SK-N-SH (cell line): ENCODE data around the gene EIF4E. TPM values are rescaled to one million over a fixed set of nuclear protein-coding genes. Genes with fewer than 3 reads are reported as not detected.
"Not testable (repeated sequence)": the region's sequence is repeated elsewhere in the genome, so short reads cannot be mapped to it uniquely, and the experiment has no call there.

Experiments used
- CTCF ChIA-PET: fragments of 300-600, 350-600 bp; formaldehyde crosslinking; extraction: SDS; loops from one replicate; lab custom pipeline; 2021; lab: Yijun Ruan, JAX
- POLR2A ChIA-PET: fragments of 350-600 bp; sonication (Branson Sonifier 250); formaldehyde crosslinking; extraction: SDS; loops from one replicate; lab custom pipeline; 2020; ENCODE audit warnings: antibody characterized with exemption, inconsistent platforms; lab: Yijun Ruan, JAX
- DNase-seq: peaks from one replicate; pipeline ENCODE4 v3.0.0; 2012
- H2AFZ ChIP-seq: fragments of 200-600 bp; sonication (generic); 2 replicates; pipeline ENCODE4 v1.8.1; 2016; ENCODE audit warnings: antibody characterized with exemption, mild to moderate bottlenecking, low read depth
- H3F3A ChIP-seq: fragments of 200-600 bp; sonication (generic); replicated peaks from 2 replicates; pipeline ENCODE3; 2016; ENCODE audit warnings: antibody characterized with exemption, mild to moderate bottlenecking; ENCODE audit not compliant: insufficient read depth
- H3K27ac ChIP-seq, 2 experiments: fragments of 200-500 bp in 1 of 2; fragments of 200-600 bp in 1 of 2; sonication (Bioruptor generic) in 1 of 2; sonication (generic), shearing (Covaris generic) in 1 of 2; 2 replicates each; pipeline versions ENCODE4 v1.5.1 to v1.6.1; 2014 to 2016; ENCODE audit warnings: low read depth in 2 of 2, inconsistent platforms in 1 of 2, low read length in 1 of 2, mild to moderate bottlenecking in 1 of 2, mixed read lengths in 1 of 2
- H3K27me3 ChIP-seq: fragments of 200-600 bp; sonication (generic), shearing (Covaris generic); 2 replicates; pipeline ENCODE4 v1.6.1; 2016; ENCODE audit warnings: mixed run types; ENCODE audit not compliant: insufficient read depth
- H3K36me3 ChIP-seq, 2 experiments: fragments of 200-500 bp in 1 of 2; fragments of 200-600 bp in 1 of 2; sonication (Bioruptor generic) in 1 of 2; sonication (generic) in 1 of 2; replicated peaks in 1 of 2; 2 replicates each; pipeline versions ENCODE3 to v1.5.1; 2014 to 2016; ENCODE audit warnings: low read length in 1 of 2, mild to moderate bottlenecking in 1 of 2; ENCODE audit not compliant: insufficient read depth in 2 of 2, control insufficient read depth in 1 of 2
- H3K4me1 ChIP-seq, 2 experiments: fragments of 200-500 bp in 1 of 2; fragments of 200-600 bp in 1 of 2; sonication (Bioruptor generic) in 1 of 2; sonication (generic), shearing (Covaris generic) in 1 of 2; 2 replicates each; pipeline versions ENCODE4 v1.5.1 to v1.6.1; 2014 to 2016; ENCODE audit warnings: low read depth in 1 of 2, low read length in 1 of 2, mixed run types in 1 of 2; ENCODE audit not compliant: insufficient read depth in 2 of 2, control insufficient read depth in 1 of 2
- H3K4me2 ChIP-seq: fragments of 200-600 bp; sonication (generic), shearing (Covaris generic); 2 replicates; pipeline ENCODE4 v1.6.1; 2017; ENCODE audit warnings: mixed run types
- H3K4me3 ChIP-seq, 2 experiments: fragments of 200-500 bp in 1 of 2; fragments of 200-600 bp in 1 of 2; sonication (Bioruptor generic) in 1 of 2; sonication (generic), shearing (Covaris generic) in 1 of 2; 2 replicates each; pipeline versions ENCODE4 v1.5.1 to v1.8.1; 2014 to 2016; ENCODE audit warnings: low read depth in 2 of 2, inconsistent platforms in 1 of 2, low read length in 1 of 2, mild to moderate bottlenecking in 1 of 2, mixed read lengths in 1 of 2, moderate library complexity in 1 of 2
- H3K79me2 ChIP-seq: fragments of 200-600 bp; sonication (generic); 2 replicates; pipeline ENCODE4 v1.8.1; 2017; ENCODE audit warnings: mild to moderate bottlenecking; ENCODE audit not compliant: insufficient read depth
- H3K9ac ChIP-seq: fragments of 200-600 bp; sonication (generic); 2 replicates; pipeline ENCODE4 v1.6.1; 2017; ENCODE audit warnings: mixed run types
- H3K9me2 ChIP-seq: fragments of 200-600 bp; sonication (generic); 2 replicates; pipeline ENCODE4 v1.6.1; 2017; ENCODE audit warnings: mixed run types
- H3K9me3 ChIP-seq: fragments of 200-600 bp; sonication (generic); 2 replicates; pipeline ENCODE4 v1.6.1; 2017; ENCODE audit warnings: mixed run types, mild to moderate bottlenecking, moderate library complexity
- H4K20me1 ChIP-seq: fragments of 200-600 bp; sonication (generic); 2 replicates; pipeline ENCODE4 v1.6.1; 2017; ENCODE audit warnings: mild to moderate bottlenecking, mixed run types; ENCODE audit not compliant: insufficient read depth
- CTCF ChIP-seq: fragments of 200-600 bp; sonication (generic); IDR thresholded peaks from 2 replicates; pipeline ENCODE4 v1.6.1; 2017; ENCODE audit warnings: antibody characterized with exemption, mild to moderate bottlenecking, moderate library complexity
- ELF1 ChIP-seq: IDR thresholded peaks from 2 replicates; pipeline ENCODE4 v1.4.0; 2012
- FOSL2 ChIP-seq: IDR thresholded peaks from 2 replicates; pipeline ENCODE4 v1.4.0; 2012; ENCODE audit warnings: low read depth, mild to moderate bottlenecking, moderate library complexity, borderline replicate concordance
- FOXJ3 ChIP-seq: sonication (generic); formaldehyde crosslinking; IDR thresholded peaks from 2 replicates; pipeline ENCODE4 v1.5.1; 2020; ENCODE audit warnings: mild to moderate bottlenecking, missing genetic modification reagents
- JUND ChIP-seq: IDR thresholded peaks from 2 replicates; pipeline ENCODE4 v1.4.0; 2012
- NFIC ChIP-seq: IDR thresholded peaks from 2 replicates; pipeline ENCODE4 v1.4.0; 2012; ENCODE audit warnings: borderline replicate concordance
- NRF1 ChIP-seq: IDR thresholded peaks from 2 replicates; pipeline ENCODE4 v1.6.1; 2012; ENCODE audit warnings: low read depth, mild to moderate bottlenecking, low read length
- POLR2AphosphoS5 ChIP-seq: IDR thresholded peaks from 2 replicates; pipeline ENCODE4 v1.6.1; 2012; ENCODE audit warnings: low read depth, low read length
- REST ChIP-seq: IDR thresholded peaks from 2 replicates; pipeline ENCODE4 v1.6.1; 2012; ENCODE audit warnings: mild to moderate bottlenecking, low read depth, low read length, moderate library complexity
- RFX5 ChIP-seq: IDR thresholded peaks from 2 replicates; pipeline ENCODE4 v1.6.1; 2012; ENCODE audit warnings: mild to moderate bottlenecking, improper control_type of control experiment, low read length
- RXRA ChIP-seq: IDR thresholded peaks from 2 replicates; pipeline ENCODE4 v1.4.0; 2012; ENCODE audit warnings: low read depth, mild to moderate bottlenecking, borderline replicate concordance
- SMC3 ChIP-seq: IDR thresholded peaks from 2 replicates; pipeline ENCODE4 v1.6.1; 2012; ENCODE audit warnings: low read depth, low read length, improper control_type of control experiment
- TAF1 ChIP-seq: IDR thresholded peaks from 2 replicates; pipeline ENCODE4 v1.6.1; 2012; ENCODE audit warnings: low read depth, mild to moderate bottlenecking, low read length, moderate library complexity, borderline replicate concordance
- TCF12 ChIP-seq: IDR thresholded peaks from 2 replicates; pipeline ENCODE4 v1.4.0; 2012
- TEAD4 ChIP-seq: IDR thresholded peaks from 2 replicates; pipeline ENCODE4 v1.4.0; 2012; ENCODE audit warnings: mild to moderate bottlenecking, borderline replicate concordance; ENCODE audit not compliant: insufficient read depth
- WGBS: methylation state at CpG from one replicate; pipeline ENCODE4 v1.1.6; 2017; ENCODE audit warnings: low lambda C conversion rate; 5-methylcytosine and 5-hydroxymethylcytosine counted together
- polyA plus RNA-seq, 3 experiments: library from polyadenylated mRNA; depleted of rRNA; stranded (reverse); fragments of >200 nt; gene quantifications; 2 replicates each; pipeline ENCODE4 v1.2.3, GENCODE V29; 2012

The EIF4E gene
- polyA plus RNA-seq, 1 of the 3 experiments (the other 2 are of a cell fraction): 59.8 TPM

- Histone ChIP-seq H4K20me1 (peaks cover 55% of the 10 kb centered on the region), H3K9me3 (no peaks in the 10 kb centered on the region), H3K9ac (no peak overlapping the region), H3K4me1 (peaks cover 0 to 7% of the 10 kb centered on the region in 2 experiments; a peak in 1 of 4 replicates), H3K4me3 (0 out of 4 replicates have a peak overlapping the region, but pooled peaks of 1 of the 2 experiments have one; percentile 14), H3K27ac (peak overlapping the region in 1 of 2 experiments; percentile 55; a peak in 2 of 4 replicates), H3K4me2 (peak overlapping the region; percentile 11; the same call in 1 of the 2 replicates), H3K79me2 (peaks cover 100% of the 10 kb centered on the region), H3K36me3 (peaks cover 3 to 46% of the 10 kb centered on the region in 2 experiments), H2AFZ (no peak overlapping the region), H3K27me3 (no peaks in the 10 kb centered on the region), H3K9me2 (no peaks in the 10 kb centered on the region), H3F3A (peaks cover 20% of the 10 kb centered on the region)
- WGBS: 59% methylated on average over 2 of the region's 2 CpGs
- DNase-seq: no peak
- POLR2A ChIA-PET: no interaction called here
- no peak for TF ChIP-seq FOXJ3
- TF ChIP-seq FOSL2: peak; percentile 64
- TF ChIP-seq JUND: peak; percentile 50
- no peak for TF ChIP-seq POLR2AphosphoS5
- CTCF ChIA-PET: interaction anchor here (0.8 kb wide), 1 partner anchor 156 kb away, joined by 3 read pairs; no protein-coding TSS in a partner anchor
Observed at GRCh38 chr4:98919996-98920395, 8.9 kb downstream of the EIF4E start.

GRCh38 chr4:98910728-98911127 is 18.2 kb downstream of the EIF4E start:
- H3K9ac ChIP-seq, H3K27me3 ChIP-seq, H3K9me3 ChIP-seq, POLR2A ChIA-PET, H3F3A ChIP-seq, H3K9me2 ChIP-seq, H3K4me3 ChIP-seq, H3K4me2 ChIP-seq, H2AFZ ChIP-seq, DNase-seq: not testable (repeated sequence)
- H3K36me3 ChIP-seq: peaks cover 2 to 31% of the 10 kb centered on the region in 2 experiments
- peak overlapping the region in 1 of 2 experiments; percentile 8; a peak in 1 of 4 replicates for H3K27ac ChIP-seq
- CTCF ChIA-PET: interaction anchor here (0.7 to 1.1 kb wide), 2 partner anchors 17 to 20 kb away, joined by 4 read pairs; no protein-coding TSS in a partner anchor
- WGBS: 94% methylated on average over 8 of the region's 8 CpGs
- peaks cover 100% of the 10 kb centered on the region for H3K79me2 ChIP-seq
- H3K4me1 ChIP-seq: peaks cover 4 to 23% of the 10 kb centered on the region in 2 experiments; a peak in 3 of 4 replicates
- peaks cover 89% of the 10 kb centered on the region for H4K20me1 ChIP-seq

- no peak for DNase-seq
- 80% methylated on average over 5 of the region's 5 CpGs for WGBS
- H4K20me1 ChIP-seq: peaks cover 88% of the 10 kb centered on the region
- no peak overlapping the region for H3K4me2 ChIP-seq
- H3K36me3 ChIP-seq: peaks cover 2 to 26% of the 10 kb centered on the region in 2 experiments
- H3K9me2 ChIP-seq: no peaks in the 10 kb centered on the region
- H3K27me3 ChIP-seq: no peaks in the 10 kb centered on the region
- H3K4me1 ChIP-seq: peaks cover 4 to 25% of the 10 kb centered on the region in 2 experiments; a peak in 3 of 4 replicates
- peaks cover 3% of the 10 kb centered on the region for H3F3A ChIP-seq
- H3K9me3 ChIP-seq: no peaks in the 10 kb centered on the region
- ChIA-PET CTCF (interaction anchor here (0.6 to 1.1 kb wide), 2 partner anchors 10 to 18 kb away, joined by 3 to 4 read pairs; no protein-coding TSS in a partner anchor), POLR2A (no interaction called here)
- H2AFZ ChIP-seq: no peak overlapping the region
- no peak overlapping the region for H3K9ac ChIP-seq
- H3K27ac ChIP-seq: 0 out of 4 replicates have a peak overlapping the region, but pooled peaks of 1 of the 2 experiments have one; percentile 8
- no peak overlapping the region for H3K4me3 ChIP-seq
- peaks cover 100% of the 10 kb centered on the region for H3K79me2 ChIP-seq
- TF ChIP-seq TCF12 (no peak), TEAD4 (no peak), RFX5 (no peak), RXRA (no peak), TAF1 (no peak), NFIC (no peak), ELF1 (no peak), CTCF (no peak), NRF1 (no peak), FOSL2 (no peak), JUND (no peak), FOXJ3 (no peak), REST (no peak), SMC3 (no peak)
Observed at GRCh38 chr4:98909646-98910401, 19.1 kb downstream of the EIF4E start.
